GM19455 (cell line): ENCODE measurements around the gene TMEM271.

Source experiments
- ATAC-seq: cut with Tn5 transposase; IDR thresholded peaks from one replicate; pipeline ENCODE4 v1.9.1; 2021; ENCODE audit not compliant: unreplicated experiment

Gene TMEM271

DNA sequence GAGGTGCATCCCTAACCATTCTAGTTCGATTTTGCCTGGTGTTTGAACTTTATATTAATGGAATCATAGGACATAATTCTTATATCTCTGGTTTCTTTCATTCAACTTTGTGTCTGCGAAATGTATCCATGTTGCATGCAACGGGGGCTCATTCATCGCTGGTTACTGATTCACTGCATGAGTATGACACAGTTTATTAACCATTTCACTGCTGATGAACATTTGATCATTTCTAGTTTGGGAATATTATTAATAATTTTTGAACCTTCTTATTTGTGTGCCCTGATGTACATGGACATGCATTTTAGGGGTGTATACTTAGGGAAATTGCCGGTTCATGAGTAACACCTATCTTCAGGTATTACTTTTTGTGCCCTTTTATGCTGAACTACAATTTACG, 5.1 kb upstream of the TMEM271 start:
- ATAC-seq, result no peak

DNA sequence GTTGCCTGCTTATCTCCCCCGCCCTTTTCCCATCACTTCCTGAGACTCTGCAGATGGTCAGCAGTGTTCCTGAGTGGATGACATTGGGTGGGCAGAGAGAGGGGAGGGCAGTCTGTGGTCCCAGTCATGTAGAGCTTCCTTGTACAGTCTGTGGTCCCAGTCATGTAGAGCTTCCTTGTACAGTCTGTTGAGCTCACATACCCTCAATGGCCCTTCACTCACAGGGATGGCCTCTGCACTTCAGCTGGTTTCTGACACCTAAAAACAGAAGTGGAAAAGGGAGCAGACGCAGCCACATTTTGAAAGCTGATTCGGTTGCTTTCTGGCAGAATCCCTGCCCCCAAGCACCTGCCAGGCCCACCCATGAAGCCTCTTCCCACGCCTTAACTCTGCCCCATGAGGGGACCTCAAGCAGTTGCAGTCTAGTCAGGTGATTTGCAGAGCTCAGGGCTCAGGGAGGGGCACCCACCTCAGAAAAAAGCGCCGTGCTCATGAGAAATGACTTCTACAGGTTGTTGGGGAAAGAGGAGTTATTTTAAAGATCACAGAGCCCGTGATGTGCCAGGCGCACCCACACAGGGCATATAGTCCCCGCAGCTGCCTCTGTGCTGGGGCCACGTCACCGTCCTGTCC, 3.6 kb upstream of the TMEM271 start:
- no peak for ATAC-seq

- no peak for ATAC-seq
Measured at GRCh38 chr4:578451-579443, 2.7 kb upstream of the TMEM271 start.

GRCh38 chr4:577499-578450, 1.7 kb upstream of the TMEM271 start:
- no peak for ATAC-seq

- ATAC-seq, result no peak
Measured at GRCh38 chr4:576991-577498, 950 bp upstream of the TMEM271 start.

DNA sequence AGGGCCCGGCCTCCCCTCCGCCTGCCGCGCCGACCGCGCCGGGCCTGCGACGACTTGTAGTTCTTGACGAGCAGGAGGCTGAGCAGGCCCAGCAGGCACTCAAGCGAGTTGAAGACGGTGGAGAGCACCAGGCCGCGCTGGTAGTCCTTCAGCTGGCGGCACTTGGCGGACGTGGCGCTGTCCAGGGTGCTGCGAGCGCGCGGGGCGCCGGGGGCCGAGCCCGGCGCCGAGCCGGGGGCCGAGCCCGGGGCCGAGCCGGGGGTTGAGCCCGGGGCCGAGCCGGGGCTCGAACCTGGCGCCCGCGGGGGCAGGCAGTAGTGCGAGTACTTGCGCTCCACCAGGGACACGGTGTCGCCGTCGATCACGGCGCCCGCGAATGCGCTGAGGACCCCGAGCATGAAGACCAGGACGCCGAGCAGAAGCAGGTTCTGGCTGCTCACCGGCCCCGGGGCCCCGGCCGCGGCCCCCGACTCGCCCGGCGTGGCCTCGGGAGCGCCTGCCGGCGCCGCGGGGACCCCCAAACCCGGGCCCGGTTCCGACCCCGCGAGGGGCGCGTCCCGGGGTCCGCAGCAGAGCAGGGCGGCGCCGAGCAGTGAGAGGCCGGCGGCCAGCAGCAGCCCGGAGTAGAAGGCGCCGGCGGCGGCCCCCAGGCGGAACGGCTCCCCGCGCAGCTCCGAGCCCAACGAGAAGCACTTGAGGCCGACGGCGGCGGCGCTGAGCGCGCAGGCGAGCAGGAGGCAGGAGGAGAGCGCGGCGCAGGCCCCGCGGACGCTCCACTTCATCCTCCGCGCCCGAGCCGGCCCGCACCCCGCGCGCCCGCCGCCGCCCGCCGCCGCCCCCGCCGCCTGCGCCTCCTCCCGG, 584 bp downstream of the TMEM271 start:
- ATAC-seq, result no peak

DNA sequence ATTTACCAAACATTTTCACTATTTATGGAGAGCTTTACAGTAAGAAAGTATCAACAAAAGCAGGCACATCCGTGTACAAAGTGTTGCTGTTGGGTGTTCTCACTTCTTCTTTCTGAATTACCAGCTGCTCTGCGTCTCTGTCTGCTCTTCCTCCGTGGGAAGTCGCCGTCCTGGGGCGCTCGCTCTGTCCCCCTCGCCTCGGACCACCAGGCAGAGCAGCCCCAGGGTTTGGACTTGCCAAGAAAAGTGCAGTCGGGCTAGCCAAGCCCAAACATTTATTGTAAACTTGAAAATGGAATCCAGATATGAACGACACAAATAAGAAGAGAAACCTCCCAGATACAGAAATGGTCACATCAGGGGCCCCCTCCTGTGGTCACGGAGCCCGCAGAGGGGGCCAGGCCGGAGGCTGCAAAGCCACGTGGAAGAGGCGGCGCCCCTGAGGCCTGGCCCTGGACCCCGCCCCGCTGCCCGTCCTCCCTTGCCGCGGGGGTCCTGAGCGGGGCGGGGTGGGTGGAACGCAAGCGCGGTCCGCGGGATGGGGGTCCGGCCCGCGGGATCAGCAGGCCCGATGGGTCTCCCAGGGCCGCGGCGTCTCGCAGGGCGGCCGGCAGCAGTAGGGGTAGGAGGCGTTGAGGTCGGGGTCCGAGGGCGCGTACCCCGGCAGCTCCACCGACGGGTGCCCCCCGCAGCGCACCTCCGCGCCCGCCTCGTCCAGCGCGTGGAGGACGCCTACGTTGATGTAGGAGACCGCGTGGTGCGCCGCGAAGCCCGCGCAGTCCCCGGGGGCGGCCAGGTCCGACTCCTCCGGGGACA, 1.5 kb downstream of the TMEM271 start:
- no peak for ATAC-seq

GRCh38 chr4:573122-573892, 2.8 kb downstream of the TMEM271 start:
- ATAC-seq, result no peak

DNA sequence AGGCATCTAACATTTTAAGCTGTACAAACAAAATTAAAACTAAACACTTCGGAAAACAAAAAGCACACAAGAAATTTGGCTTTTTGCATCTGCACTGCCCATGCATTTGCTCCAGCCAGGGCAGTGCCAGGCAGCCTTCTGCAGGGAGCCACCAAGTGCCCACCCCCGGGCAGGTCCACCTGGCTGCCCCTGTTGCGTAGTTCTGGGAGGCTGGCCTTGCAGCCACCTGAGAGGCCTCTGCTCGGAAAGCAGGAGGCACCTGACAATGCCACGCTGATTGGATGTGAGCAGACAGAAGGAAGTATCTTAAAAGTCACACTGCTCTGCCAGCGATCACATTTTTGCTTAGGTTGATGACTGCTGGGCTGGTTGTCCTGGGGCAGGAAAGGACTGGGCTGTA, 3.5 kb downstream of the TMEM271 start:
- no peak for ATAC-seq

- no peak for ATAC-seq
Measured at GRCh38 chr4:571838-572572, 4.1 kb downstream of the TMEM271 start.

DNA sequence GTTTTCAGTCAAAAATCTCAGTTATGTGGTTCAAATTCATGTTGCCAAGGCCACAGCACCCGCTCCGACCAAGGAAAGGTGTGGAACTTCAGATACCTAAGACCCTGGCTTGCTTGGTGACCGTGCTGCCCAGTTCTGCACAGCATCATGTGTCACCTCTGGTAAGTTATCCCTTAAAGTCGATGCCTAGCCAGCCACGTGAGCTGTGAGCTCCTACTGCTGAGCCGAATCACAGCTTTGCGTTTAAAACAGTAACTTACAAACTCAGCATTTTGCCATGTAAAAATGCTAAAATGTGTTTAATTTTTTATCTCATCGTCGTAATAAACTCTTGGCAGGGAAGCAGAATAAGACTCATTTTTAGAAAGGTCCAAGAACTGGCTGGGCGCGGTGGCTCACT, 5.3 kb downstream of the TMEM271 start:
- no peak for ATAC-seq

DNA sequence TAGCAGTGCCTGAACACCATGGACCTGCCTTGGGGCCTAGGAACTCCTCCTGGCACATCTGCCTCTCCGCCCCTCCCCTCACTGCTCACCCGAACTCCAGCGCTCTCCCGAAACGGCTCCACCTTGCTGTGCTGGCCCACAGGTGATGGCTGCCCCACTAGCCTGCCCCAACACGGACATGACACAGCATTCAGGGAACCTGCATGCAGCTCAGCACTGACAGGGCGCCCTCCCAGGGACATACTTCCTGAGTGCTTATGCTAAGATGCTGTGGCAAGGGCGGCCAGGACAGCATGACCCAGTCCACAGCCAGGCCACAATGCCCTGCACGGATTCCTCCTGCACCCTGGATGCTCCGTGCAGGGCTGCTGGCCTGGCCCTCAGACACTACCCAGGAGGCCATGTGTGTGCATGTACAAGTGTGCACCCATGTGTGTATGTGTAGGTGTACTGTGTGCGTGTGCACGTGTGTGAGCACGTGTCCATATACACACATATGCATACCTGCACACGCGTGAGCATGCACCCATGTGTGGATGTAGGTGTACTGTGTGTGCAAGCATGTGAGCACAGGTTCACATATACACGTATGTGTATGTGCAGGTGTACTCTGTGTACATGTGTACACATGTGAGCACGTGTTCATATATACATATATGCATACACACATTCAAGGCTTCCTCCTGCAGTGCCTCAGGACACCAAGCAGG, 6.0 kb downstream of the TMEM271 start:
- ATAC-seq, result no peak

GRCh38 chr4:568962-569361, 7.1 kb downstream of the TMEM271 start:
- ATAC-seq, result no peak

GRCh38 chr4:568351-568652, 7.8 kb downstream of the TMEM271 start:
- no peak for ATAC-seq

GRCh38 chr4:567457-568350, 8.4 kb downstream of the TMEM271 start:
- no peak for ATAC-seq
